ENCODE data around the gene TMEM144. TPM values are rescaled to one million over a fixed set of nuclear protein-coding genes. Genes with fewer than 3 reads are reported as not detected.

The TMEM144 gene
- polyA plus RNA-seq, 1 donor from 2014 or later, result 2.8 TPM

- Histone ChIP-seq H3K4me3 (ENCODE audit: low read length) (no peak overlapping the region), H3F3A (ENCODE audit: insufficient read depth, low read length, poor library complexity, severe bottlenecking) (no peaks in the 10 kb centered on the region), H3K9ac (ENCODE audit: low read length) (no peak overlapping the region)
Measured at GRCh38 chr4:158291334-158292055, 81.2 kb downstream of the TMEM144 start.

GRCh38 chr4:158292156-158292555 is 81.9 kb downstream of the TMEM144 start:
- Histone ChIP-seq H3K4me2 (ENCODE audit: low read length) (no peak overlapping the region), H2AFZ (ENCODE audit: low read depth, low read length) (no peak overlapping the region), H3K9ac (ENCODE audit: low read length) (no peak overlapping the region), H3K9me2 (ENCODE audit: insufficient read depth, low read length) (no peaks in the 10 kb centered on the region), H3F3A (ENCODE audit: insufficient read depth, low read length, poor library complexity, severe bottlenecking) (no peaks in the 10 kb centered on the region), H4K20me1 (ENCODE audit: insufficient read depth) (no peaks in the 10 kb centered on the region), H3K27ac (ENCODE audit: low read length) (no peak overlapping the region), H3K27me3 (ENCODE audit: insufficient read depth, low read depth, low read length) (no peaks in the 10 kb centered on the region), H3K79me2 (replicated peaks; ENCODE audit: insufficient read depth, low read length) (no peaks in the 10 kb centered on the region), H3K9me3 (ENCODE audit: low read length) (peaks cover 9% of the 10 kb centered on the region), H3K36me3 (ENCODE audit: insufficient read depth, low read length) (no peaks in the 10 kb centered on the region), H3K4me3 (ENCODE audit: low read length) (no peak overlapping the region)
- TF ChIP-seq MXI1 (conservative IDR thresholded peaks at IDR 0.05; ENCODE audit: poor library complexity, severe bottlenecking) (no peak), REST (IDR thresholded peaks at IDR 0.05; ENCODE audit: borderline replicate concordance) (no peak), TAF1 (IDR thresholded peaks at IDR 0.05; ENCODE audit: low read depth) (no peak), SMC3 (conservative IDR thresholded peaks at IDR 0.05; ENCODE audit: poor library complexity) (no peak), EZH2 (IDR thresholded peaks at IDR 0.05; ENCODE audit: borderline replicate concordance, insufficient read depth, low read length, poor library complexity, severe bottlenecking) (no peak), EP300 (conservative IDR thresholded peaks at IDR 0.05; ENCODE audit: poor library complexity, severe bottlenecking) (no peak)

More at GRCh38 chr4:158291334-158292055, 81.2 kb downstream of the TMEM144 start:
- no peak overlapping the region for H3K4me2 ChIP-seq (ENCODE audit: low read length)
- H3K9me3 ChIP-seq (ENCODE audit: low read length), result peaks cover 9% of the 10 kb centered on the region
- TF ChIP-seq REST (IDR thresholded peaks at IDR 0.05; ENCODE audit: borderline replicate concordance), result no peak
- TF ChIP-seq CTCF (IDR thresholded peaks at IDR 0.05; ENCODE audit: poor library complexity, severe bottlenecking), result no peak
- TF ChIP-seq POLR2AphosphoS5 (IDR thresholded peaks at IDR 0.05), result no peak
- no peak for TF ChIP-seq RAD21 (conservative IDR thresholded peaks at IDR 0.05)
- no peak for TF ChIP-seq SMC3 (conservative IDR thresholded peaks at IDR 0.05; ENCODE audit: poor library complexity)
- TF ChIP-seq MXI1 (conservative IDR thresholded peaks at IDR 0.05; ENCODE audit: poor library complexity, severe bottlenecking), result no peak
- no peak for TF ChIP-seq EP300 (conservative IDR thresholded peaks at IDR 0.05; ENCODE audit: poor library complexity, severe bottlenecking)
- no peaks in the 10 kb centered on the region for H3K79me2 ChIP-seq (replicated peaks; ENCODE audit: insufficient read depth, low read length)
- H4K20me1 ChIP-seq (ENCODE audit: insufficient read depth), result no peaks in the 10 kb centered on the region
- H3K36me3 ChIP-seq (ENCODE audit: insufficient read depth, low read length), result no peaks in the 10 kb centered on the region
- H3K27ac ChIP-seq (ENCODE audit: low read length), result no peak overlapping the region
- H3K27me3 ChIP-seq (ENCODE audit: insufficient read depth, low read depth, low read length), result no peaks in the 10 kb centered on the region
- H2AFZ ChIP-seq (ENCODE audit: low read depth, low read length), result no peak overlapping the region
- H3K9me2 ChIP-seq (ENCODE audit: insufficient read depth, low read length), result no peaks in the 10 kb centered on the region
